Fibroblast of skin of abdomen (primary cell): ENCODE measurements around the gene OST4.
A peak's percentile ranks its signal among the peaks of the same experiment; 100 is the strongest.

Experiments
- DNase-seq: peaks from one replicate; pipeline ENCODE4 v3.0.0-alpha.2; 2013

The OST4 gene

GRCh38 chr2:27092696-27093429 is 21.4 kb upstream of the OST4 start:
- no peak for DNase-seq

DNA sequence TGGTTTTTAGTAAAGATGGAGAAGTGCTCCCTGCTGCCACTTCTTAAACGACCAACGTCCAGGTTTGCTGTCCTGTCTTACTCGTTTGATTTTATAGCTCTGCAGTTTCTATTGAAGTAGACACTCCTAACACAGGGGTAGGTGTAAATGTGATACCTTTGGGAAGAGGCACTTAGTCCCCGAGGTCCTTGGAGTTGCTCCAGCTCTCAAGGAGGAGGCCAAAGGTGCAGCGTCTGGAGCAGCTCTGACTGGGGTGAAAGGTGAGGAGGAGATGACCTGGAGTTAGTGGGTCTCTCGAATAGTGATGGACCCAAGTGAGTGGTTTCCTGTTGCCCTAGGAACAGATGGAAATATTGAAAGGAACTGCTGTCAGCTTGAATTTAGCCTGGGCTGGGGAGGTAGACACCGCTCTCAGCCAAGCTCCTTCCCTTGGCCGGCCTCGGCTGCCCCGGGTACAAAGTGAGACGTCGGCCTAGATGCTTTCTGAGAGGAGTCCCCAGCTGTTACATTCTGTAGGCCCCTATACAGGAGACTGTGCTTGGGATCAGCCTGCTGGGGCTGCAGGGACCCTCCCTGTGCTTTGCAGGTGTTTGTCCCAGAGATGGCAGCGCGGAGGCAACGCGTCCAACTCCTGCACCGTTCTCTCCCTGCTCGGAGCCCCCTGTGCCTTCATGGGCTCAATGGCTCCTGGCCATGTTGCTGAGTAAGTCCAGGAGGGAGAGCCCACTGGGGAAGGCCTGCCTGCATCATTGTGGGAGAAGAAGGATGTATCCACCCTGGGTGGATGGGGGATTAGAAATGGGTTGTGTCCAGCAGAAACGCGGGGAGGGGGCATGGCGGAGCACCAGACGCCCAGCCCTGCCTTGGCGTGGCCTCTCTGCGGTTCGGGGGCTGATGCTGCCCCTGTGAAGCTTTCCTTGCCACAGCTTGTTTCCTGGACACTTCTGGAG is 20.6 kb upstream of the OST4 start:
- DNase-seq = no peak

DNA sequence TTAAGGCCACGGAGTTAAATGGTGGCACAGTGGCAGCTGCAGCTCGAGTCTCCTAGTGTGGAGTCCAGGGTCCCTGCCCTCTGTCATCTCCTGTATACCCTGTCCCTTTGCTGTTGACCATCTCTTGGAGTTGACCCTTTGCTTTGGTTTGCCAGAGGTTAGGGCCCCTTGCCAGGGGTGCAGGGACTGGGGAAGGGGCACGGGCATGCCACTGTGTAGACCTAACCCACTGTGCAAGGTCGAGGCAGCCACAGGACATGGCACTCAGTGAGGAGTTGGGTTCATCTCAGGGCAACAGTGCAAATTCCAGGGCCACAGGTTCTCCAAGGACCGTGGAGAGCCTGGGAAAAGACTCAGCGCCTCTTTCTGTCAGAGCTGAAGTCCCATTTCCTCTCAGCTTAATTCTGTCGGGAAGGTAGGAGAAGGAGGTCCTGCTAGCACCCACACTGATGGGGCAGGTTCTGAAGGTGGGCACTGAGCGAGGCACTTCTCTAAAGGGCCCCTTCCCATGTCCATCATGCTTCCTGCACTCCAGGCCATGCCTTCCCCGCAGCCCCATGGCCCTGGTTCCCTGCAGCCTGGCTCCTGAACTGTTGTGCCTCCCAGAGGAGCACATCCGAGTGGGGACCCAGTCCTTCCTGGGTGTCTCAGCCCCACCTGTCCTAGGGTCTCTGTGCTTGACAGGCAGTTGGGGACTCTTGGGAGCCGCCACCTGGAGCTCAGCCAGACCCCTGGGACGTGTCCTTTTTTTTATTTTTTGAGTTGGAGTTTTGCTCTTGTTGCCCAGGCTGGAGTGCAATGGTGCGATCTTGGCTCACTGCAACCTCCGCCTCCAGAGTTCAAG is 17.9 kb upstream of the OST4 start:
- no peak for DNase-seq

- no peak for DNase-seq
Observed at GRCh38 chr2:27088634-27089033, 17.2 kb upstream of the OST4 start.

- DNase-seq = no peak
Observed at GRCh38 chr2:27087823-27088410, 16.5 kb upstream of the OST4 start.

GRCh38 chr2:27086724-27087593 is 15.5 kb upstream of the OST4 start, which contains the start of gene KHK:
TSS of gene KHK (plus strand) at chr2:27086772. CDS start at chr2:27087260, 488 bp downstream.
- peak; percentile 24 for DNase-seq

GRCh38 chr2:27086090-27086723 is 14.8 kb upstream of the OST4 start:
- peak; percentile 91 for DNase-seq

DNA sequence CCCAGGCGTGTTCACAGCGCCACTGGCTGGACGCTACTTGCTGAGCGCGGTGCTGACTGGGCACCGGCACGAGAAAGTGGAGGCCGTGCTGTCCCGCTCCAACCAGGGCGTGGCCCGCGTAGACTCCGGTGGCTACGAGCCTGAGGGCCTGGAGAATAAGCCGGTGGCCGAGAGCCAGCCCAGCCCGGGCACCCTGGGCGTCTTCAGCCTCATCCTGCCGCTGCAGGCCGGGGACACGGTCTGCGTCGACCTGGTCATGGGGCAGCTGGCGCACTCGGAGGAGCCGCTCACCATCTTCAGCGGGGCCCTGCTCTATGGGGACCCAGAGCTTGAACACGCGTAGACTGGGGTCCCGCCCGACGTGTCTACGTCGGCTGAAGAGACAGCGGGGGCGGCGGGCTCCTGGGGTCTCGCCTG is 14.2 kb upstream of the OST4 start:
- DNase-seq = peak; percentile 58

- no peak for DNase-seq
Observed at GRCh38 chr2:27085062-27085672, 13.7 kb upstream of the OST4 start.

DNA sequence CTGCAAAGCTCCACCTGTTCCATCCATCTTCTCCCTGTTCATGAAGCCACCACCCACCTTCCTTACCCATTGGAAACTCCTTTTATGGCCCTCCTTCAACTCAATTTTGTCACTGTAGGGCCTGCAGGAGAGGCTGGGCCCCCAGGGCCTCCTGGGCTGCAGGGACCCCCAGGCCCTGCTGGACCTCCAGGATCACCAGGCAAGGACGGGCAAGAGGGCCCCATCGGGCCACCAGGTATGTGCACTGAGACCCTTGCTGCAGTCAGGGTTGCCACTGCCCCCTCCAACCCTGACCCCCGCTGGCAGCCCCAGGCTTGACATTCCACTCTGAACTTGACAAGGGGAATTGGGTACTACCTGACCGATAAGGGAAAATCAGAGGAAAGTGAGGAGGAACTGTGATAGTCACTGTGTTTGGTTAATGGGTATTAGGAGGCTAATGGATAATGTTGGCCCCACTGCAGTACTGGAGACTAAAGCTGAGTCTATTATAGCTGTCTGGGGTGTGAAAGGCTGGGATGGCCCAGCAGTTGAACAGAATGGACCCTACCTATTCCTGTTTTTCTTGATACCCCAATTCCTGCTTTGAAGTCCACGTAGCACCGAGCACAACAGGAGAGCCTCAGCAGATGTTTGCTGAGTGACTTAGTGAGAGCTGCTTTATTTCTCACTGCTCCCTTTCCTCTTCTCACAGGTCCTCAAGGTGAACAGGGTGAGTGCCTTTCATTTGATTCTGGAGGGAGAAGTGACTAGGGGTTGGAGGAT is 13.0 kb upstream of the OST4 start:
- DNase-seq = no peak

DNA sequence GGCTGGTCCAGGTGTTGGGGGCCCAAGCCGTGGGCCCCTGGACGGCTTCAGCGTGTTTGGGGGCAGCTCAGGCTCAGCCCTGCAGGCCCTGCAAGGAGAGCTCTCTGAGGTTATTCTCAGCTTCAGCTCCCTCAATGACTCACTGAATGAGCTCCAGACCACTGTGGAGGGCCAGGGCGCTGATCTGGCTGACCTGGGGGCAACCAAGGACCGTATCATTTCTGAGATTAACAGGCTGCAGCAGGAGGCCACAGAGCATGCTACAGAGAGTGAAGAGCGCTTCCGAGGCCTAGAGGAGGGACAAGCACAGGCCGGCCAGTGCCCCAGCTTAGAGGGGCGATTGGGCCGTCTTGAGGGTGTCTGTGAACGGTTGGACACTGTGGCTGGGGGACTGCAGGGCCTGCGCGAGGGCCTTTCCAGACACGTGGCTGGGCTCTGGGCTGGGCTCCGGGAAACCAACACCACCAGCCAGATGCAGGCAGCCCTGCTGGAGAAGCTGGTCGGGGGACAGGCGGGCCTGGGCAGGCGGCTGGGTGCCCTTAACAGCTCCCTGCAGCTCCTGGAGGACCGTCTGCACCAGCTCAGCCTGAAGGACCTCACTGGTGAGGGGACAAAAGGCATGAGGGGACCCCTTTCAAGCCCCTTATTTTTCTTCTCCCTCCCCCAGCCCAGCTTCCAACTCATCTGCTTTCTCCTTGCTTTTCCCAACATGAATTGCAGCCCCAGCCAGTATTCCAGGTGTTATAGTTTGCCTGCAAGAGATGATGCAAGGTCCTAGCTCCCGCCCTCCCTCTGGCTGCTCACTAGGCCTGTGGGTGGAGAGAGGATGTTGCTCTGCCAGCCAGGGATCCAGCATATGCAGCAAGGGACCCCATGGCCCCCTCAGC is 12.2 kb upstream of the OST4 start:
- no peak for DNase-seq

DNA sequence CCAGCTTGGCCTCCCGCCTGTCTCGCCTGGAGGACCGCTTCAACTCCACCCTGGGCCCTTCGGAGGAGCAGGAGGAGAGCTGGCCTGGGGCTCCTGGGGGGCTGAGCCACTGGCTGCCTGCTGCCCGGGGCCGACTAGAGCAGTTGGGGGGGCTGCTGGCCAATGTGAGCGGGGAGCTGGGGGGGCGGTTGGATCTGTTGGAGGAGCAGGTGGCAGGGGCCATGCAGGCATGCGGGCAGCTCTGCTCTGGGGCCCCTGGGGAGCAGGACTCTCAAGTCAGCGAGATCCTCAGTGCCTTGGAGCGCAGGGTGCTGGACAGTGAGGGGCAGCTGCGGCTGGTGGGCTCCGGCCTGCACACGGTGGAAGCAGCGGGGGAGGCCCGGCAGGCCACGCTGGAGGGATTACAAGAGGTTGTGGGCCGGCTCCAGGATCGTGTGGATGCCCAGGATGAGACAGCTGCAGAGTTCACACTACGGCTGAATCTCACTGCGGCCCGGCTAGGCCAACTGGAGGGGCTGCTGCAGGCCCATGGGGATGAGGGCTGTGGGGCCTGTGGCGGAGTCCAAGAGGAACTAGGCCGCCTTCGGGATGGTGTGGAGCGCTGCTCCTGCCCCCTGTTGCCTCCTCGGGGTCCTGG is 11.4 kb upstream of the OST4 start:
- no peak for DNase-seq

DNA sequence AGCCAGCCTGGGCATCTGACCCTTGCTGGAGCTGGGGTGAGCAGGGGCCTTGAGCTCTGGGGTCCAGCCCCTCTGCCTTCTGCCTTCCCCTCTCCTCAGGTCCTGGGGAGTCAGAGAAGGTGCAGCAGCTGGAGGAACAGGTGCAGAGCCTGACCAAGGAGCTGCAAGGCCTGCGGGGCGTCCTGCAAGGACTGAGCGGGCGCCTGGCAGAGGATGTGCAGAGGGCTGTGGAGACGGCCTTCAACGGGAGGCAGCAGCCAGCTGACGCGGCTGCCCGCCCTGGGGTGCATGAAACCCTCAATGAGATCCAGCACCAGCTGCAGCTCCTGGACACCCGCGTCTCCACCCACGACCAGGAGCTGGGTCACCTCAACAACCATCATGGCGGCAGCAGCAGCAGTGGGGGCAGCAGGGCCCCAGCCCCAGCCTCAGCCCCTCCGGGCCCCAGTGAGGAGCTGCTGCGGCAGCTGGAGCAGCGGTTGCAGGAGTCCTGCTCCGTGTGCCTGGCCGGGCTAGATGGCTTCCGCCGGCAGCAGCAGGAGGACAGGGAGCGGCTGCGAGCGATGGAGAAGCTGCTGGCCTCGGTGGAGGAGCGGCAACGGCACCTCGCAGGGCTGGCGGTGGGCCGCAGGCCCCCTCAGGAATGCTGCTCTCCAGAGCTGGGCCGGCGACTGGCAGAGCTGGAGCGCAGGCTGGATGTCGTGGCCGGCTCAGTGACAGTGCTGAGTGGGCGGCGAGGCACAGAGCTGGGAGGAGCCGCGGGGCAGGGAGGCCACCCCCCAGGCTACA is 10.7 kb upstream of the OST4 start:
- DNase-seq = no peak

DNA sequence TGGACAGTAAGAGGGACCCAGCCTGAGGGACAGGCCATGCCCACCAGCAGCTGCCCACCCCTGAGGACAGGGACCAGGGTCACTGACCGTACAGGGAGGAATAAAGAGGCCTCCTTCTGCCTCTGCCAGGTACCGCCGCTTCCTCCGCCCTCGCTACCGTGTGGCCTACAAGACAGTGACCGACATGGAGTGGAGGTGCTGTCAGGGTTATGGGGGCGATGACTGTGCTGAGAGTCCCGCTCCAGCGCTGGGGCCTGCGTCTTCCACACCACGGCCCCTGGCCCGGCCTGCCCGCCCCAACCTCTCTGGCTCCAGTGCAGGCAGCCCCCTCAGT is 9.1 kb upstream of the OST4 start:
- DNase-seq = no peak

DNA sequence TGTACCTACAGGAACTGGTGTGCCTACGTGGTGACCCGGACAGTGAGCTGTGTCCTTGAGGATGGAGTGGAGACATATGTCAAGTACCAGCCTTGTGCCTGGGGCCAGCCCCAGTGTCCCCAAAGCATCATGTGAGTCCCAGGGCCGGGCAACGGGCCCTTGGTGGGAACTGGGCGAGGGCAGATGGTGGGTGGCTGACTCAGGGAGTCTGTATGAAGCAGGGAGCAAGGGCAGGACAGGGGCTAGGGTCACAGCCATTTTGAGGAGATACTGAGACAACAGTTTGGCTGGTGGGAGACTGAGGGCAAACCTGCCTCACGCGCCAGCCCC is 8.7 kb upstream of the OST4 start:
- no peak for DNase-seq

DNA sequence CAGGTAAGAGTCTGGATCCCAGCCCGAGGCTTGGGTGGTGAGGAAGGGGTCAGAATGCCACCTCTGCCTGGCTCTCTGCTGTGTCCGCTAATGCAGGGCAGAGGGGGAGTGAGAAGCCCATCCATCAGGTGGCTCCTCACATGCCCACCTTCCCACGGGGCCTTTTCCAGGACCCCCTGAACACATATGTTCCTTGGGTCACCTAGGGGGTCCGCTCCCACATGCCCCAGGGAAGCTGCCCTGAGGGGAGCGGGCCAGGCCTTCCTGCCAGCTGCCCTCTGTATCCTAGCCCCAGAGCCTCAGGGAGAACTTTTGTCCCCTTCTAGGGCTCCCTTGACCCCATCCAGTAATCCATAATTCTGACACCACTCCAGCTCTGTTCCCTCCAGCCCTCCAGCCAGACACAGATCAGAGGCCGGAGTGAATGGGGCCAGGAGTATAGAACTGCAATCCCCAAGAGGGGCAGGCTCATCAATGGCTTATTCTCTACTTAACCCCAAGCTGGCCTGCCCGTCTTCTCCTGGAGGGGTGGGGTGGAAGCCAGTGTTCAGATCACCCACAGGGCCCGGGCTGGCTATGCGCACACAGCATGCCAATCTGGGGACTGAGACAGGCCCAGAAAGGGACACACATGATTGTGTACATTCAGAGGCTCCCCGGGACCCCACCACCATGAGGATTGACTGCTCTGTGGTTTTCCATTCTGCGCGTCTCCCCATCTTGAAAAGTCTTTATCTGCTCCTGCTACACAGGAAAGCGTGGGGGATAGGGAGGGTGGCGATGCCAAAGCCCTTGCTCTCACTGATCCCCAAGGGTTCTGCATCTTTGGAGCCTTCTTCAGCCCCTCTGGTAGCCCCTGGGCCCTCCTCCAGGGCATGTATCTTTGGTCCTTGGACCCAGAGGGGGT is 8.0 kb upstream of the OST4 start:
- no peak for DNase-seq
